Chondrocyte (in vitro differentiated cells): ENCODE measurements around the gene SCAF1. TPM values are rescaled to one million over a fixed set of nuclear protein-coding genes. Genes with fewer than 3 reads are reported as not detected.
A peak's percentile ranks its signal among the peaks of the same experiment; 100 is the strongest.

Experiments
- DNase-seq: peaks from one replicate; pipeline ENCODE4 v3.0.0; 2021; ENCODE audit warnings: mixed read lengths, low spot score
- H3K27ac Mint-ChIP-seq: one replicate; pipeline ENCODE4 v1.8.0; 2021; ENCODE audit warnings: mild to moderate bottlenecking, moderate library complexity, mixed read lengths; ENCODE audit not compliant: unreplicated experiment
- H3K27me3 Mint-ChIP-seq: 2 replicates; pipeline ENCODE4 v1.8.0; 2021; ENCODE audit warnings: low read depth, mixed read lengths
- H3K36me3 Mint-ChIP-seq: 2 replicates; pipeline ENCODE4 v1.8.0; 2021; ENCODE audit warnings: low read depth, mixed read lengths
- H3K4me1 Mint-ChIP-seq: 2 replicates; pipeline ENCODE4 v1.8.0; 2021; ENCODE audit warnings: low read depth, mild to moderate bottlenecking, mixed read lengths
- H3K4me3 Mint-ChIP-seq: one replicate; pipeline ENCODE4 v1.8.0; 2021; ENCODE audit warnings: mild to moderate bottlenecking, moderate library complexity, mixed read lengths; ENCODE audit not compliant: unreplicated experiment
- H3K9me3 Mint-ChIP-seq: 2 replicates; pipeline ENCODE4 v1.8.0; 2021; ENCODE audit warnings: low read depth, mixed read lengths
- CTCF ChIP-seq: fragments of 200-600 bp; sonication (generic); IDR thresholded peaks from 2 replicates; pipeline ENCODE4 v1.5.0; 2021; ENCODE audit warnings: antibody characterized with exemption, mild to moderate bottlenecking, moderate library complexity
- total RNA-seq: library from RNA; stranded (reverse); gene quantifications from 3 replicates; pipeline ENCODE4 v1.2.1, GENCODE V29; 2021

The SCAF1 gene
- total RNA-seq, 1 donor from 2014 or later = 76.3 TPM

- H3K27me3 Mint-ChIP-seq = no peaks in the 10 kb centered on the region
- no peaks in the 10 kb centered on the region for H3K9me3 Mint-ChIP-seq
- peaks cover 4% of the 10 kb centered on the region for H3K36me3 Mint-ChIP-seq
- H3K27ac Mint-ChIP-seq = no peak overlapping the region
- H3K4me1 Mint-ChIP-seq = peaks cover 28% of the 10 kb centered on the region
- DNase-seq = no peak
- peak overlapping the region; percentile 36 for H3K4me3 Mint-ChIP-seq
- TF ChIP-seq CTCF = no peak
Observed at GRCh38 chr19:49692147-49692506, 50.1 kb downstream of the SCAF1 start.

GRCh38 chr19:49696115-49696514 lies 54.1 kb downstream of the SCAF1 start:
- no peak overlapping the region for H3K4me3 Mint-ChIP-seq

GRCh38 chr19:49696865-49697264 lies 54.9 kb downstream of the SCAF1 start:
- Mint-ChIP-seq H3K4me3 (no peak overlapping the region), H3K27me3 (no peaks in the 10 kb centered on the region), H3K36me3 (peaks cover 2% of the 10 kb centered on the region), H3K9me3 (no peaks in the 10 kb centered on the region), H3K27ac (no peak overlapping the region), H3K4me1 (peaks cover 6% of the 10 kb centered on the region)
- no peak for DNase-seq
- TF ChIP-seq CTCF = no peak

More at GRCh38 chr19:49696115-49696514, 54.1 kb downstream of the SCAF1 start:
- H3K27me3 Mint-ChIP-seq = no peaks in the 10 kb centered on the region
- no peaks in the 10 kb centered on the region for H3K9me3 Mint-ChIP-seq
- H3K36me3 Mint-ChIP-seq = peaks cover 2% of the 10 kb centered on the region
- no peak for DNase-seq
- no peak overlapping the region for H3K27ac Mint-ChIP-seq
- TF ChIP-seq CTCF = no peak
- H3K4me1 Mint-ChIP-seq = peaks cover 12% of the 10 kb centered on the region

- no peak overlapping the region for H3K4me3 Mint-ChIP-seq
- no peaks in the 10 kb centered on the region for H3K9me3 Mint-ChIP-seq
- H3K27ac Mint-ChIP-seq = no peak overlapping the region
- DNase-seq = no peak
- no peak for TF ChIP-seq CTCF
- no peaks in the 10 kb centered on the region for H3K27me3 Mint-ChIP-seq
- H3K36me3 Mint-ChIP-seq = peaks cover 4% of the 10 kb centered on the region
- no peaks in the 10 kb centered on the region for H3K4me1 Mint-ChIP-seq
Observed at GRCh38 chr19:49699364-49699763, 57.4 kb downstream of the SCAF1 start.

- Mint-ChIP-seq H3K27me3 (no peaks in the 10 kb centered on the region), H3K4me1 (no peaks in the 10 kb centered on the region), H3K9me3 (no peaks in the 10 kb centered on the region), H3K27ac (no peak overlapping the region), H3K4me3 (no peak overlapping the region), H3K36me3 (peaks cover 4% of the 10 kb centered on the region)
- DNase-seq = no peak
- no peak for TF ChIP-seq CTCF
Observed at GRCh38 chr19:49700563-49700962, 58.6 kb downstream of the SCAF1 start.
